IMR-90 (cell line): ENCODE data around the gene PRLR.

Experiments used
- CHD1 ChIP-seq: IDR thresholded peaks from 2 replicates; pipeline ENCODE4 v1.6.1; 2012; ENCODE audit warnings: low read depth, low read length, improper control_type of control experiment
- CTCF ChIP-seq: conservative IDR thresholded peaks from 2 replicates; pipeline ENCODE4 v1.5.1; 2012; ENCODE audit warnings: mild to moderate bottlenecking, low read depth, low read length, improper control_type of control experiment
- MAFK ChIP-seq: IDR thresholded peaks from 2 replicates; pipeline ENCODE4 v1.6.1; 2012; ENCODE audit warnings: low read depth, low read length, improper control_type of control experiment
- POLR2A ChIP-seq: IDR thresholded peaks from 2 replicates; pipeline ENCODE4 v1.6.1; 2012; ENCODE audit warnings: mild to moderate bottlenecking, low read depth, low read length
- RCOR1 ChIP-seq: IDR thresholded peaks from 2 replicates; pipeline ENCODE4 v1.6.1; 2012; ENCODE audit warnings: mild to moderate bottlenecking, low read length, improper control_type of control experiment; ENCODE audit not compliant: insufficient replicate concordance
- SMC3 ChIP-seq: fragments of 150-350 bp; IDR thresholded peaks from 2 replicates; pipeline ENCODE4 v1.6.1; 2016; ENCODE audit warnings: low read depth, mild to moderate bottlenecking, antibody characterized with exemption, low read length, moderate library complexity

- TF ChIP-seq CTCF (no peak), POLR2A (no peak), CHD1 (no peak), SMC3 (no peak), RCOR1 (no peak), MAFK (no peak)
Measured at GRCh38 chr5:35195472-35195852, 34.8 kb downstream of the PRLR start.
